PFSK-1 (cell line): ENCODE measurements around the gene MOB1B.

Experiments used
- FOXP2 ChIP-seq: optimal IDR thresholded peaks from 2 replicates; pipeline ENCODE3; 2011; ENCODE audit warnings: borderline replicate concordance, control low read depth, inconsistent platforms; ENCODE audit not compliant: insufficient read depth; ENCODE audit errors: extremely low read length, extremely low read depth
- POLR2AphosphoS5 ChIP-seq: IDR thresholded peaks from 2 replicates; pipeline ENCODE4 v1.6.1; 2012; ENCODE audit warnings: low read depth, mild to moderate bottlenecking, control low read depth, low read length, moderate library complexity
- REST ChIP-seq, 2 experiments: IDR thresholded peaks; 2 replicates each; pipeline versions ENCODE4 v1.6.1 to v1.8.0; 2011 to 2012; ENCODE audit warnings: low read depth in 2 of 2, low read length in 2 of 2, control low read depth in 1 of 2, inconsistent platforms in 1 of 2, mild to moderate bottlenecking in 1 of 2, moderate library complexity in 1 of 2; ENCODE audit not compliant: insufficient read depth in 1 of 2
- SIN3A ChIP-seq: IDR thresholded peaks from 2 replicates; pipeline ENCODE4 v1.6.1; 2012; ENCODE audit warnings: mild to moderate bottlenecking, low read length, moderate library complexity, borderline replicate concordance; ENCODE audit not compliant: insufficient read depth
- TAF1 ChIP-seq: IDR thresholded peaks from 2 replicates; pipeline ENCODE4 v1.6.1; 2012; ENCODE audit warnings: low read length, control low read depth, borderline replicate concordance; ENCODE audit not compliant: insufficient read depth

The MOB1B gene

GRCh38 chr4:70863099-70863790, 38.9 kb upstream of the MOB1B start:
- TF ChIP-seq FOXP2 (no peak), SIN3A (no peak), POLR2AphosphoS5 (no peak), REST (IDR thresholded peaks at IDR 0.05; ENCODE audit: insufficient read depth in 1 of 2, low read depth in 2 of 2, low read length in 2 of 2) (no peak), TAF1 (no peak)

GRCh38 chr4:70868778-70869177, 33.4 kb upstream of the MOB1B start:
- no peak for TF ChIP-seq TAF1
- TF ChIP-seq SIN3A: no peak
- no peak for TF ChIP-seq POLR2AphosphoS5
- no peak for TF ChIP-seq REST (IDR thresholded peaks at IDR 0.05; ENCODE audit: insufficient read depth in 1 of 2, low read depth in 2 of 2, low read length in 2 of 2)
- TF ChIP-seq FOXP2: no peak

- no peak for TF ChIP-seq REST (IDR thresholded peaks at IDR 0.05; ENCODE audit: insufficient read depth in 1 of 2, low read depth in 2 of 2, low read length in 2 of 2)
- TF ChIP-seq POLR2AphosphoS5: no peak
- no peak for TF ChIP-seq FOXP2
- no peak for TF ChIP-seq SIN3A
- no peak for TF ChIP-seq TAF1
Measured at GRCh38 chr4:70873216-70873615, 29.0 kb upstream of the MOB1B start.

GRCh38 chr4:70874268-70875156, 27.7 kb upstream of the MOB1B start:
- TF ChIP-seq SIN3A: no peak
- no peak for TF ChIP-seq TAF1
- no peak for TF ChIP-seq POLR2AphosphoS5

GRCh38 chr4:70877556-70877955, 24.6 kb upstream of the MOB1B start:
- TF ChIP-seq TAF1: no peak
- no peak for TF ChIP-seq SIN3A
- no peak for TF ChIP-seq POLR2AphosphoS5
- TF ChIP-seq FOXP2: no peak
- TF ChIP-seq REST (IDR thresholded peaks at IDR 0.05; ENCODE audit: insufficient read depth in 1 of 2, low read depth in 2 of 2, low read length in 2 of 2): no peak
